ENCODE results near the gene RELL2.
"Not testable (repeated sequence)": the region's sequence is repeated elsewhere in the genome, so short reads cannot be mapped to it uniquely, and the experiment has no call there.

The RELL2 gene, protein sequence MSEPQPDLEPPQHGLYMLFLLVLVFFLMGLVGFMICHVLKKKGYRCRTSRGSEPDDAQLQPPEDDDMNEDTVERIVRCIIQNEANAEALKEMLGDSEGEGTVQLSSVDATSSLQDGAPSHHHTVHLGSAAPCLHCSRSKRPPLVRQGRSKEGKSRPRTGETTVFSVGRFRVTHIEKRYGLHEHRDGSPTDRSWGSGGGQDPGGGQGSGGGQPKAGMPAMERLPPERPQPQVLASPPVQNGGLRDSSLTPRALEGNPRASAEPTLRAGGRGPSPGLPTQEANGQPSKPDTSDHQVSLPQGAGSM

GRCh38 chr5:141636413-141637122 is at the start of gene RELL2, which contains the start of gene HDAC3:
Gene RELL2 (plus strand): TSS chr5:141636997. CDS start chr5:141638226, 1,229 bp downstream.
Gene HDAC3 (minus strand): TSS chr5:141636849. CDS start chr5:141636790, 59 bp downstream.
- DNase-seq (ENCODE audit: low read depth in 2 of 2): peak; percentile 90 to 92

GRCh38 chr5:141590127-141590526 is 46.7 kb upstream of the RELL2 start:
- no peak for DNase-seq (ENCODE audit: low read depth in 2 of 2)

GRCh38 chr5:141596867-141597266 is 39.9 kb upstream of the RELL2 start:
- no peak for DNase-seq (ENCODE audit: low read depth in 2 of 2)

DNA sequence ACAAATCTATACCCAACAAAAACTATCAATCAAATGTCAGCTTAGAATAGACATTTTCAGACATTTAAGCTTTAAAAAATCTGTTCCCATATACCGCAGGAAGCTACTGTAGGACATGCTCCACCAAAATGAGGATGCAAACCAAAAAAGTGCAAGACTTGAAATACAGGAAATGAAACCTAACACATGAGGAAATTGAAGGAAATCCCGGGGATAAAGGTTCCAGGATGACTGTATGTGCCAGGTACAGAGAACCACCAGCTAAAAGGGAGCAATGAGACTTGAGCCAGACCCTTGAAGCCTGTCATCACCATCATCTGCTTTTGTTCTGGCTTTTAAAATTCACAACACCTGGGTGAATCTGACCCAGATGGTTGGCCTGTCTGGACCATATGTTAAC is 39.4 kb upstream of the RELL2 start:
- no peak for DNase-seq (ENCODE audit: low read depth in 2 of 2)

- DNase-seq (ENCODE audit: low read depth in 2 of 2): no peak
These were observed 39.0 kb upstream of the RELL2 start for GRCh38 chr5:141597814-141598213.

- DNase-seq (ENCODE audit: low read depth in 2 of 2): no peak
These were observed 38.1 kb upstream of the RELL2 start for GRCh38 chr5:141598391-141599345.

DNA sequence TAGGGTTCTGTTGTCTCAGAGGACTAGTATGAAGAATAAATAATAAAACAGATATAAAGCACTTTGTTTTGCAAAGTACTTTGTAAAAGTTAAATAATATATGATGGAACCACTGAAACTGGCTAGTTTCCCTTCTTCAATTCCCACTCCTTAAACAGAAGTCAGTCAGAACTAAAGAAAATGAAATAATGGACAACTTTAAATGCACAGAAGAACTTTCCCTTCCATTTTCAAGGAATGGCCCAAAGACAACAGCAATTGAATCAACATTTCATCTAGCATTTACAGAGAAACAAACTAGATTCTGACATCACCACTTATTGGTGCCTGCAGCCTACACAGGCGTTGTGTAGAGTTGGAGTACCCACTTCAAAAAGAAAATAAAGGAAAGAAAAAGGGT is 34.2 kb upstream of the RELL2 start:
- DNase-seq (ENCODE audit: low read depth in 2 of 2): no peak

GRCh38 chr5:141603923-141604717 is 32.7 kb upstream of the RELL2 start:
- no peak for DNase-seq (ENCODE audit: low read depth in 2 of 2)

DNA sequence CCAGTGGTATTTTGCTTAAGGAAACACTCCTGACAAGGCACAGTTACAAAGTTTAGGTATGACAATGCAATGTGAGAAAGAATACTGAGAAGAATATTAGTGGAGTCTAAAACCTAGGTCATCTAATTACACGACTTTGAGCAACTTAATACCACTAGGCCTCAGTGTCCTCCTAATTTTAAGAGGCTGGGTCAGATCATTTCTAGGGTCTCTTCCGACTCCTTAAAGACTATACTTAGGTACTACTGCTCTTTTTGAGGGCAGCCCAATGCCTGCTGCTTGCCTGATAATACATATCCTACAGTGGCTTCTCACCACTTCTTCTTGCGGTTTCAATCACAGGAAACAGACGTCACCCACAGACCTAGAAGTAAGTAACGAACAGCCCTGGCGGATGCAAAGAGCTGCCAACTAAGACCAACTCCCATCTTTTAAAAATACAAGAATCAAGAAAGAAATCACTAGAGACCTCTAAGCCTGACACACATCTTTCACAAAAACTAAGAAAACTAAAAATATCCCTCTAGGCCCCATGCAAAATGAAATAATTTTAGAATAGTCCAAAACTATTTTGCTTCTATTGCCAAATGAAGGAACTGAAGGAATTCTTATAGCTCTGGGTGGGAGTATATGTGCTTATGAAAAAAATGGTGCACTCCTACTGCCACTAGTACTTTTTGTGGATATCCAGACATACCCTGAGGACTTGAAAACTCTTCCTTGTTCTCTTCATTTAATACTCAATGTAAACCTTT is 31.1 kb upstream of the RELL2 start:
- DNase-seq (ENCODE audit: low read depth in 2 of 2): peak; percentile 23 to 31

GRCh38 chr5:141608046-141608445 is 28.8 kb upstream of the RELL2 start:
- no peak for DNase-seq (ENCODE audit: low read depth in 2 of 2)

DNA sequence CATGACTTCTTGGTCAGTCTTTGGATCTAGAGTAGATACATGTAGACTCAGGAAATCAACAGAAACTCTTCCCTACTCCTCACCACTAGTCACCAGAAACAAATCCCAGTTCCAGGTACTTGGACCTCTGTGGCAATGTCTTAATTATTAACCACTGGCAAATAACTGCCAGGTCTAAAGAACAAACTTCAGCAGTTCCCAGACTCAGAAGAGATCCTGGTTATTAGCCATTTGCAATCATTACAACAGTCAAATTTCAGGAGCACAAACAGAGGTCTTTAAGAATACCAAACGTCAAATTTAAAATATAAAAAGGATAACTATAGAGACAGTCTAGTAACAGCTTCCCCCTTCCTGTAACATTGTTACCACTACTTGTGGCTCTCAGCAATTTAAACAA is 28.2 kb upstream of the RELL2 start:
- no peak for DNase-seq (ENCODE audit: low read depth in 2 of 2)

DNA sequence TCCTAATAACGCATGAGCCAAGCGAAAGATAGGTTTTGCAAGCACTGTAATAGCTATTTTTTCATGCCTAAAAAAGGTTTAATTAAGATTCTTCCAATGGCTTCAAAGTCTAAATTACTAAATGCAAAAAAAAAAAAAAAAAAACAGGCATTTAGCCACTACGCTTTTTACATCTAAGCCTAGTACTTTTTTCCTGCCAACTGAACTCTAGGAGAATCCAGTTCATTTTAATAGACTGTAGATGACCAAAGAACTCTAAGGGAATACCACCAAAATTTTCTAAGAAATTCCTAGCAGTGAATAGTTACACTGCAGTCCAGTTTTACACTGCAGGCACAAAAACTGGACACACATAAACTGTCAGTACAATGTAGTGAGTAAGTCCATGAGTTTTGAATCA is 27.8 kb upstream of the RELL2 start:
- no peak for DNase-seq (ENCODE audit: low read depth in 2 of 2)

DNA sequence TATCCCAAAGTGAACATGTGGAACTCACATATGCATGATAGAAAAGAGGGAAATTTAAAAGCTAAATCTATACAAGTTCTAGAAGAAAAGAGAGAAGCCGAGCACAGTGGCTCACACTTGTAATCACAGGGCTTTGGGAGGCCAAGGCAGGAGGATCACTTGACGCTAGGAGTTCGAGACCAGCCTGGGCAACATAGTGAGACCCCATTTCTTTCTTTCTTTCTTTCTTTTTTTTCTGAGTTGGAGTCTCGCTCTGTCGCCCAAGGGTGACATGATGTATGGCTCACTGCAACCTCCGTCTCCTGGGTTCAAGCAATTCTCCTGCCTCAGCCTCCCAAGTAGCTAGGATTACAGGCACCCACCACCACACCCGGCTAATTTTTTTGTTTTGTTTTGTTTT is 26.9 kb upstream of the RELL2 start:
- DNase-seq (ENCODE audit: low read depth in 2 of 2): not testable (repeated sequence)

GRCh38 chr5:141611289-141611688 is 25.5 kb upstream of the RELL2 start:
- no peak for DNase-seq (ENCODE audit: low read depth in 2 of 2)

- no peak for DNase-seq (ENCODE audit: low read depth in 2 of 2)
These were observed 23.5 kb upstream of the RELL2 start for GRCh38 chr5:141613344-141613743.

DNA sequence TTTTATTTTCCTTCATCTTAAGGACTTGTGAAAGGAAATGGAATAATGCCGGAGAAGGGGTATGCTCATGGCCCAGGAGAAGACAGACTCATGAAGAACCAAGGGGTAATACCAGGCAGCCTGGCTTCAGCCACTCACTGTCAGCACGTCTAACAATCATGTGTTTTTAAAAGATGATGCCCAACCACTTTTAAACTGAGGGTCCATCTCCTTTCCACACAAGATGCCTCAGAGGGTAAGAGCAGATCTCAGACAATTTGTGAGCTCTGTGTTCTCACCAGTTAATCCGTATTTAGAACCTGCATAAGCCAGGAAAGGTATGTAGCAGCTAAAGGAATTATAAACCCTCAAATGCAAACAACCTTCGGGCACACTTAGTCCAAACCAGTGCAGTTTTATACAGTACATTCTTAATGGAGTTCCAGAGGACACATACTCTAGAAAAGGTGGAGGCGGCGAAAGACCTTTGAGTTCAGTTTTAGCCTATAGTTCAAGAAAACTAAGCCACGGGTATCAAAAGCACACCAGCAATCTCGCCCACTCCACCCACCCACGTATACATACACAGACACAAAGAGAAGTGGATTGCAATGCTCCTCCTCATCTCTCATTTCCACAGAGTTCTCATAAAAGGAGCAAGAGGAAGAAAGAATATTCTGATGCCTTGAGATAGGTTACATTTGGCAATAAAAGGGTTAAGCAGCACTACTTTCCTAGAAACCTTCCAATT is 20.6 kb upstream of the RELL2 start:
- DNase-seq (ENCODE audit: low read depth in 2 of 2): no peak

DNA sequence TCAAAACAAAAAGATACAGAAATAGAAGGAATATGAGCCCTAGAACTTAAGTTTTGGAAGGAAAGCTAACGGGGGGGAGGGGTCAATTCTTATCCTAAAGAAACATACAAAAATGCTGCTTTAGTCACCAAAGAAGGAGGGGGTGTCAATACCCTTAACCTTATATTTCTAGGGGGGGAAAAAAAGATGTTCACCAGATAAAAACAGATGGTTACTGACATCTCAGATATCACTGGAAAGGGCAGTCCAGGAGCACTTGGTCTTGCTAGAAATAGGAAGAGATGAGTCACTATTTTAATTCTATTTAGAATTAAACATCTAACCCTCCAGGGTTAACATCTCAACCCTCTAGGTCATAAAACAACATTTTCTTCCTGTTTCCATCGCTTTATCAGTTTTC is 19.7 kb upstream of the RELL2 start:
- no peak for DNase-seq (ENCODE audit: low read depth in 2 of 2)

GRCh38 chr5:141617682-141618029 is 19.1 kb upstream of the RELL2 start:
- no peak for DNase-seq (ENCODE audit: low read depth in 2 of 2)

DNA sequence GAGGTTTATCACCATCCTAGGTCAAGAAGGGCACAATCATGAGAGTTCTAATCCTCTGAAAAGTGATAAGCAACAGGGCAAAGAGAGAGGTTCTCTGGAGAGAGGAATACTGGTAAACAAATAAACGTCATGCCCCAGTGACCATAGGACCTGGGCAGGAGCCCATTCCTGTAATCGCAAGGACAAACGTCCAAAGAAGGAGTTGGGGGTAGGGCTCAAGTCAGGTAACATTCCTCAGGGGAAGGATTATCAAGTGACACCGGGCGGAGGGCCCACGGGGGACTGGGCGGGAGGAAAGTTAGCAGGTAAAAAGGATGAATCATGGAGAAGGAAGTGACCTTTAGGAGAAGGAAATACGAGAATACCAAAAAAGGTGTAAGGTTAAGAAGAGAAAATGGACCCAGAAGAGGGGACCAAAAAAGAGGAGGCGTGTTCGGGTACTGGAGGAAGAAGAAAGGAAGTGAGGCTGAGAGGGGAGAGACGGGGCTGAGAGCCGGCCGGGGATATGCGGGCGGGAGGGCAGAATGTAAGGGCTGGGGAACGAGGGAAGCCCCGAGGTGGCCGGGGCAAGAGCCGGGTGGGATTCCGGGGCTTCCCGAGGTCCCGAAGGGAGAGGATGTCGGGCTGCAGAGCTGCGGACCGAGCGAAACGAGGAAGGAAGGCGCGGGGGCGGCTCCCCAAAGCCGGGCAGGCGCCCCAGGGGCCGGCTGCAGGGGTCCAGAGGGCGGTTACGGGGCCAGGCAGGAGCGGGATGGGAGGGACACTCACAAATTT is 18.6 kb upstream of the RELL2 start:
- peak; percentile 30 to 60 for DNase-seq (ENCODE audit: low read depth in 2 of 2)
